Middle frontal gyrus (tissue), 1 donor: Measurements from ENCODE around the gene LIPT2.
"Not testable (repeated sequence)": the region's sequence is repeated elsewhere in the genome, so short reads cannot be mapped to it uniquely, and the experiment has no call there.

Experiments used
- DNase-seq: peaks from one replicate; pipeline ENCODE4 v3.0.0-alpha.2; 2015; ENCODE audit warnings: low spot score; ENCODE audit errors: extremely low spot score

The LIPT2 gene

GRCh38 chr11:74492974-74493790 lies at the start of gene LIPT2:
Gene LIPT2, minus strand, starts transcription at chr11:74493724. Its CDS starts 21 bp downstream, at chr11:74493703.
- peak; percentile 91 for DNase-seq

- DNase-seq = no peak
These were observed 47.9 kb upstream of the LIPT2 start for GRCh38 chr11:74541466-74541865.

- no peak for DNase-seq
These were observed 46.7 kb upstream of the LIPT2 start for GRCh38 chr11:74540270-74540669.

- DNase-seq = no peak
These were observed 45.2 kb upstream of the LIPT2 start for GRCh38 chr11:74538680-74539079.

- DNase-seq = no peak
These were observed 42.0 kb upstream of the LIPT2 start for GRCh38 chr11:74535371-74536160.

- not testable (repeated sequence) for DNase-seq
These were observed 41.4 kb upstream of the LIPT2 start for GRCh38 chr11:74534946-74535275.

- DNase-seq = no peak
These were observed 40.9 kb upstream of the LIPT2 start for GRCh38 chr11:74534216-74534945.

GRCh38 chr11:74533421-74533820 lies 39.9 kb upstream of the LIPT2 start:
- DNase-seq = no peak

GRCh38 chr11:74532501-74533246 lies 39.1 kb upstream of the LIPT2 start:
- DNase-seq = no peak

GRCh38 chr11:74524978-74525377 lies 31.5 kb upstream of the LIPT2 start:
- no peak for DNase-seq

GRCh38 chr11:74524501-74524900 lies 31.0 kb upstream of the LIPT2 start:
- no peak for DNase-seq

- no peak for DNase-seq
These were observed 29.3 kb upstream of the LIPT2 start for GRCh38 chr11:74522776-74523175.

GRCh38 chr11:74521666-74522252 lies 28.2 kb upstream of the LIPT2 start:
- no peak for DNase-seq

GRCh38 chr11:74520927-74521665 lies 27.6 kb upstream of the LIPT2 start:
- no peak for DNase-seq

- no peak for DNase-seq
These were observed 26.8 kb upstream of the LIPT2 start for GRCh38 chr11:74520316-74520715.

- no peak for DNase-seq
These were observed 26.2 kb upstream of the LIPT2 start for GRCh38 chr11:74519710-74520109.

- not testable (repeated sequence) for DNase-seq
These were observed 24.1 kb upstream of the LIPT2 start for GRCh38 chr11:74517592-74517991.

GRCh38 chr11:74507582-74507981 lies 14.1 kb upstream of the LIPT2 start:
- no peak for DNase-seq

- DNase-seq = no peak
These were observed 13.3 kb upstream of the LIPT2 start for GRCh38 chr11:74506823-74507222.

- no peak for DNase-seq
These were observed 12.4 kb upstream of the LIPT2 start for GRCh38 chr11:74505911-74506310.
